Colon (tissue), 2 donors: ENCODE results near the gene NMB.

ENCODE experiments used
- FAIRE-seq: peaks from 2 replicates; lab custom pipeline; 2012; peaks lifted over from hg19 to GRCh38; lab: Jason Lieb, UNC
- donor health status: control.
- donor health status: control.

Gene NMB

DNA sequence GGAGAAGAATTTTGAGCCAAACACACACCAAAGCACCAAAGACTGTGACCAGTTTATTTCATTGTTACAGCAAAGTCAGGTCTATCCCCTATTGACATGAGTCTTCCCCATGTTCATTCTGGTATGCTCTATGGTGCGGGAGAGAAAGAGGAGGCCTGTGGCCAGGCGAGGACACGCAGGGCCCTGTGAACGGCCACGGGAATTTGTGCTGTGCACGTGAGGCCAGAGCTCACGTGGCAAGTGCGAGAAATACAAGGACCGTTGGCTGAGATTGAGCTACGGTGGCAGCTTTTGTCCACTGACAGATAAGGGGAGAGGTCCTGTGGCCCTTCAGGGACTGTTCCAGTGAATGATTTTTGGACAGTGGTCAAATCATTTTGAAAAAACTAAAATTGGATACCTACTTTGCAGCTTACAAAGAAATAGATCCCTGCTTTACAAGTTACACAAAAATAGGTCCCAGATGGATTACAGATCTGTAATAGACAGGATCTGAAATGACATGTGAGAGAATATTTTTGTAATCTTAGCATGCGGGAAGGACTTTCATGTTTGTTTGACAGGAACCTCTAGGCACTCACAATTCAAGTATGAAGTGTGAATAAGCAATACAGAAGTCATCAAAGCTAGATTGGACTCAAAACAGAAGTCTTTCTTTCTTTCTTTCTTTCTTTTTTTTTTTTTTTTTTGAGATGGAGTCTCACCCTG is 48.0 kb downstream of the NMB start:
- no peak for FAIRE-seq

DNA sequence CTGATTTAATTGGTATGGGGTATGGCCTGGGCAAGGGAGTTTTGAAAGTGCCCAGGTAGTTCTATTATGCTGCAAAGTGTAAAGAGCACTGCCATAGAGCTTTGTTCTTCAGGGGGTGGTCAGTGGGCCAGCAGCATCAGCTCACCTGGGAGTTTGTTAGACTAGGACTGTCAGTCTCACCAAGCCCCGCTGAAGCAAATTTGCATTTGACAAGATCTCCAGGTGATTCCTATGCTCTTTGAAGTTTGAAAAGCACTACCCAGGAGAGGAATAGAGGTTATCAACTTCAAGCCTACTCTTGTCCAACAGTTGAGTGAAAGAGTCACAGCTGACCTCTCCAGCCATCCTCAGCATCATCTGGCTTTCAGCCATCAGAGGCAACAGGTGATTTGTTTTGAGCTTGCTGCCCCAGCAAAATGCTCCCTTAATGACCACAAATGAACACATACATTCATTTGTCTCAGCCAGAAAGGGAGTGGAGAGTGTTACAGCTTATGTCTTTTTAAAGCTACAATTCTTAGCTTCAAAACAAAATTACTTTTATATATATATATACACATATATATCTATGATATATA is 49.2 kb downstream of the NMB start:
- no peak for FAIRE-seq

DNA sequence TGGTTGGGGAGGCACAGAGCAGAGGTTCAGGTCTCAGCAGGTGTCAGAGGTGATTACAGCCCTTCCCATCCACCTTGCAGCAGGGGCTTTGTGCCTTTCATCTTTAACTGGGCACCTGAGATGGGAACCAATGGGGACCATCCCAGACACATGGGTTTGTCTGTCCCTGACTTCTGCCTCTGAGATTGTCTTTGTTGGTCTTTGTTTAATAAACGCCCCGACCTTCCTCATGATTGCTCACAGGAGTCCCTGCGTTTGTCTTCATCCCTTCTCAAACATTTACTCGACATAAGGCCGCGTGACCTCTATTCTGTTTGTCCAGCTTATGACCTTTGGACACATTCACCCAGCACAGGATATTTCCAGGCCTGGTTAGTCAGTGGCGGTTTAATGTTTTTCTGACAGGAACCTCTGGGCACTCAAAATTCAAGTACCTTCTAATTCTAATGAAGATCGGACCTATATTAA is 51.3 kb downstream of the NMB start:
- FAIRE-seq, result no peak

DNA sequence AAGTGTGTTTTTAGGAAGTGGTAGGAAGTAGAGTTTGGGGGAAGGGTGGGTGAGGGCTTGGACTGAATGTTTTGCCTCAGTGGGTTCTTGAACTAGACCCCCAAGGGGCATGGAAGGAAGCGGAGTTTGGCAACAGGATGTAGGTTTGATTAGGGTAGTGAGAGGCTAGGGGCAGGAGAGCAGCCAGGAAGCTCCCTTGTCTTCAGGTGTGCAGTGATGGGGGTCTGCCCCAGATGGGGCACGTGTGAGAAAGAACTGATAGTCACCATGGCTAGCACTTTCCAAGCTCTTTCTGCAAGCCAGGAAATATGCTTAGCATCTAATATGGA is 52.5 kb downstream of the NMB start:
- FAIRE-seq, result no peak
